Measurements from ENCODE around the gene WNT8B.

Gene WNT8B

DNA sequence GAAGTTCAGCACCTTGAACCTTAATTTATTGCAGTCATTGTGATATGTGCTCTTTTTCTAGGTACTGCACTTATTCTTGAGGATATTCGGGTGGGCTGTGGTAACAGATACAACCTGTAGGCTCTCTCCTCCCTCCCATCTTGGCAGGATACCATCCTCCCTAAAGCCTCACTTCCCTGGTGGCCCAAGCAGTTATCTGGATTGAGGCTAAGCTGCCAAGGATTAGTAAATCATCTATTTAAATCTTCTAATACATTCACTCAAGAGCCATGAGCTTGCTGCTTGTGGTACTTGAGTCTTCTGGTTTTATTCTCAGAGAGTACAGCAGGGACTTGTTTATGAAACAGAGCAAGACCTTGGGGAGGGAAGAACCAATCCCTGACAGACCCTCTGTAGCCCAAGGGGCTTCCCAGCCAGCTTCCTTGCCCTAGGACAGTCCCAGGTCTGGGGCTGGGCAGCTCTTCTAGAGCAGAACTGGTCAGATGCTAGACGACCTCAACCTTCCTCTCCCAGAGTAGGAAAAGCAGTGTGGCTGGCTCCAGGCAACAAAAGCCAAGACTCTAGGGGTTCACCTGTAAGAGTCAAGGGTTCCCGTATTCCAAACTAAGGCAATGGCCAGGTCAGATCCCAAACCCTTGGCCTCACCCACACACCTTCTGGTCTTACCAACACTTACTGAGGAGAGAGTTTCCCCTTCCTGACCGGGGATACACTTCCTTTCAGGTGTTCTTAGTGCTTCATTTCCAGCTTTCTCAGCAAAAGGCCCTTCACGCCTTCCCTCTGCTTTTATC lies 21.3 kb downstream of the WNT8B start:
- no peak for DNase-seq

DNA sequence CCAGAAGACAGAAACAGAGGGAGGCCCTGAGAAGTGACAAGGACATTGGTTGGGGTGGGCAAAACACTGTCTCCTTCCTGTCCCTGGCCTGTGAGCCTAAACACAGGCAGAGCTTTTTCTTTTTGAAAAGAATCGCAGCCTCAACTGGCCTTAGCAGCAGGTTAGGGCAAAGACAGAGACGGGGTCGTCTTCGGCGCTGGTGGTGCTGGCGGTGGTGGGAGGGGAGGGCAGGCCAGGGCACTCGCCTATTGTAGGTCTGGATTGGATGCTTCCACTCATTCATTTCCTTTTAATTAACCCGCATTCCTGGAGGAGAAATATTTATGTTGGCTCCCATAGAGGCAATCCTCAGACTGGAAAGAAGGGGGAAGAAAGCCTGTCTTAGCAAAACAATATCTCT lies 22.6 kb downstream of the WNT8B start:
- DNase-seq = no peak

DNA sequence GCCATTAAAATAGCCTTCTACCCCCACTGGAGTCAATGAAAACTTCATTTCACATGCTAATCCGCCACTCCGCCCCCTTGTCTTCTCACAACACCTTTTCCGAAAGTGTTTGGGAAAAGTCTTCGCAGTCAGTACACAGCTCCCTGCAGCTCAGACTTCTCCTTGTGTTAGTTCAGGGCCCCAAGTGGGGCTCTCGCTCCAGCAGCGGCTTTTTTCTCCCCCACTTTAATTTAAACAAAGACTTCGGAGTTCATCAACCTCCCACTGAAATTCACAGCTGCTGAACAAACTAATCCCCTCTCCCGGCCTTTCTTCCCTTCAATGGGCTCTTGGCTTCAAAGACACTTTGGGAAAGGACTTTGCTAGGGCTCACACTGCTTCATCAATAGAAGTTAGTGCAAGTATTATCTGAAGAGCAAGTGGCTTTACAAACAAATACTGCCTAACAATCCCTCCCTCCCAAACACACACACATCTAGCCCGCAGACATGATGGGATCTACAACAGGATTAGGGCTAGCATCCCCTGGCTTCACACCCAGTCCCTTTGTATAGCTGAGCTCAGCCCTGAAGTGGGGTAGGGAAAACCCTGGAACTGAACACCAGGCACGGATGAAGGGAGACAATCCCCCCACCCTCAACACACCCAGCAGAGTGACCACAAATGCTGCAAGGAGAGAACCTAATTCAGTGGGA lies 23.1 kb downstream of the WNT8B start:
- DNase-seq = no peak

DNA sequence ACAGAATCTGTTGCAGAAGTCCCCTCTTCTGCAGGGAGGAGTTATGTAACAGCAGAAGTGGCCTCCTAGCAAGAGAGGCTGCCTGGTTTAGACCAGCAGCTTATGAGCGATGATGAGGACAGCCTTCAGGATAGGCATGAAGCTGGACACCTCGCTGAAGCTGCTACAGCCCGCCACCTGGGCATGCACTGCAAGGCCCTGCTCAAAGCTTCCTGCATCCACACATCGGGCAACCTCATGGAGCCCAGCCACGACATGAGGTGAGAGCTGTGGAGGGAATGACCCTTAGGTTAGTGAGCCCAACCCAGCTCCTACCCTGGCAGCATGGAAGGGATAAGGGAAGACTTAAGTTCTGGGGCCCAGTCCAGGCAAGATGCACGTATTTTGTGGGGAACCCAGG lies 24.7 kb downstream of the WNT8B start:
- DNase-seq = no peak

DNA sequence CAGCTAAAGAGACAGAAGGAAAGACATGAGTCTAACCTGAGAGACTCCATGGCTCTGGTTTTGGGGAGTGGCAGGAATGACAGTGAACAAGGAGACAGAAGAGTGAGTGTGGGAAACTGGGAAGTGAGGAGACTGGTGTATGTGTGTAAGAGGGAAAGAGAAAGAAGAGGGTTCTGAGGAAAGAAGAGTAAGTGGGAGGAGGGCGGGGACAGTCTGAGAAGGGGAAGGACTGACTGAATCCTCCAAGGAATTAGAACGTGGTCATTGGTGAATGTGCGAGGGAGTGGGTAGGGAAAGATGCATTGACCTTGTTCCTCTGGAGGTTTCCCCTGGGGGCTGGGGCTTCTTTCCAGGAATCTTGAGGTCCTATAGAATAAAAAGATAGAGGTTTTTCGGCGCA lies 26.6 kb downstream of the WNT8B start:
- no peak for DNase-seq

DNA sequence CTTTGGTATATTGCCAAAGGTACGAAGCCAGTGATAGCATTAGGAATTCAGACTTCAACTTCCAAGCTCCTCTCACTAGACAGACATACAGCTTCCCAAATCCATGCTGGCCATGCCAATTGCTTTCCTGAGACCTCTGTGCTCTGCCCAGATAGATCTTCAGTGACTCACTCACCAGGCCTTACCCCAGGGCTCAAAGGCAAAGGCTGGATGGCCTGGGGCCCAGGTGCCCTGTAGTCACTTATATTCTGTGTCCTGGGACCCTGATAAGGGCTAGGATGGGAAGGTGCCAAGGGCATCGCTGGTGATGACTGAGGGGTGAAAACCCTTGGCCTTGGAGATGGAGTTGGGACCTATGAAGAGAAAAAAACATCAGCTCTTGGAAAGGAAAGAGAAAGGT lies 27.7 kb downstream of the WNT8B start:
- no peak for DNase-seq

DNA sequence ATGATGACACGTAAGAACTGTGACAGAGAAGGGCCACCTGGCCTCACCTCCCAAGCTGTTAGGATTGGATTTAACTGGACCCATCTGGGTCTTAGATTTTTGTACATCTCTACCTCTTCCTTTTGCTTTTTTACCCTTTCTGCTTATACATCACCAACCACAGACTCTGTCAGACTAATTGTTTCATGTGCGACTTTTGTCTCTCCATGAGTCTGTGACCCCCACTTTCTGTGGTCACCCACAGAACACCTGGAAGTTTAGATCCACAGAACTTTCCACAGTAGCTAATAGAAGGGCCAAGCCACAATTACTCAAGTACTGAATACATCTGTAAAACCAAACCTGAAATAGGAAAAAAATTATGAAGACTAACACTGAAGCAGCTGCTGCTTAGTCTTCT lies 33.8 kb downstream of the WNT8B start:
- no peak for DNase-seq

DNA sequence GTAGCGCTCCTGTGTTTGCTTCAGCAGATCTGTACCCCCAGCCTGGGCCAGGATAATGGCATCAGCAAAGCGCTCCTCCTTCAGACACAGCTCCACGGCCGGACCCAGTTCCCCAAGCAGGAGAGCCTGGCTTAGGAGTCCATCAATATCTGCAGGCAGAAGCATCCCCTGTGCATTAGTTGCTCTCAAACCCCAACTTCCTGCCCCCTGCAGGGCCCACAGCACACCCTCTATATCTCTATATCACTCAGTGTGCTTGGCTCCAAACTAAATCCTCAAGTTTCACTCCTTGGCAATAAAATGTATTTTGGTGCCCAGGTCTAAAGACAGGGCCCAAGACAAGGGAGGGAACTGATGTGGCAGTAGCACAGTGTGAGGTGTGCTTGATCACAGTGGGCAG lies 35.2 kb downstream of the WNT8B start:
- no peak for DNase-seq

DNA sequence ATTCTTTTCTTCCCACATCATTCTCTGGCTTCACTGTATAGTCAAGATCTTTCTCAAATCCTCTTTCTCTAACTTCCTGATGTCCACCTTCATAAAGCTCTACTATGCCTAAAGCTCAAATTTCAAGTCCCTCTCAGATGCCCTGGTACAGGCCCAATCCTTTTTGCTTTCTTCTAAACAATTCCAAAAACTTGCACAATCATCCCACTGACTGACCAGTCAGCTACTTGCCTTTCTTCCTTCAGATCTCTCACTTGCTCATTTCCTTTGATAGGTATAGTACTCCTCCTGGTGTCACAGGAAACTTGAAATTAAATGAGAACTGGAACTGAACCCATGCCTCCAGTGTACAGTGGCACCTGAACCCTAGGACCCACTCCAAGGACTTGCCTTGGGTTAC lies 38.6 kb downstream of the WNT8B start:
- no peak for DNase-seq

DNA sequence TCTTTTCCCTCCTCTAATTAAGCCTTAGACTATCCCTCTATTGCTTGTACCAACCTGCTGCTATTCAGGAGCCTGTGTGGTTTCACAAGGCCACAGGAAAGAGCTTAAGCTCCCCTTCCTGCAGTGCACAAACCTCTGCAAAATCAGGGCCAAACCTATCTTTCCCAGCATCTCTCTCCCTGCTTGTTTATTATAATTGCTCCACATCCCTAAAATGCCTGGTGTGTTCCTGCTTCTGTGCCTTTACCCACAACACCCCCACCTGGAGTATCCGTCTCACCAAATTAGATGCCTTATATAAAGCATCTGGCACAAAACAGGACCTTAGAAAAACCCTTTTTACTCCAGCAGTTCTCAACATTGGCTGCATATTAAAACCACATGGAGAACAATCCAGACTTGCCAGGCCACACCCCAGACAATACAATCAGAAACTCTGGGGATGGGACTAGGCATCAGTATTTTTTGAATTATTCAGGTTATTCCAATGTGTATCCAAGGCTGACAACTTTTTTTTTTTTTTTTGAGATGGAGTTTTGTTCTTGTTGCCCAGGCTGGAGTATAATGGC lies 40.2 kb downstream of the WNT8B start:
- no peak for DNase-seq

DNA sequence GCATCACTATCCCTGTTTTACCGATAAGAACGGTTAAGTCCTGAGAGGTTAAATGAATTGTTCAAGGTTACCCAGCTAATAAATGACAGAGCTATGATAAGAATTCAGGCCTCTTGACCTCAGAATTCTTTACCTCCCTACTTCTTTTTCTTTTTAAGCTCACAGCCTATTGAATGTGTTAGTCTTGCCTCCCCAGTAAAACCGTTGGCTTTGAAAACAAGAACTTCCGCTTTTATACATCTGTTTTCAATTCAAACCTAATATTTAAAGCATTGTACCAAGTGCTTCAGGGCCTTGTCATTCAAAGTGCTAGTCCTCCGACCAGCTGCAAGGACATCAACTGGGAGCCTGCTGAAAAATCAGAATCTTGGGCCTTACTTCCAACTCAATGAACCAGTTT lies 41.3 kb downstream of the WNT8B start:
- DNase-seq = no peak

DNA sequence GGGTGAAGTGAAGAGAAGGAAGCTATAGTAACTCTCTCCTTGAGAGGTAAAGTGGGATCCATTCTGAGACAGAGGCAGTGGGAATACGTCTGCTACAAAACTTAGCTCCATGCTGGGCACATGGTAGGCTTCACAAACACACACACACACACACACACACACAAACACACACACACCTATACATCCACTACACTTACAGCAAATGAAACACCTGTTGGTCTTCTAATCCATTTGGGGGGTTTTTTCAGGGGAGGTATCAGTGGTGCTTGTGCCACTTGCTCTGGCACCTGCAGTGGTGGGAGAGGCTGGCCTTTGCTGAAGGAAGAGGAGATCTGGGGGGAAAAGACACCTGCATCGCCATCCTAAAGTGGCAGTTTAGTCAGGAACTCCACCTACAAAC lies 42.4 kb downstream of the WNT8B start:
- DNase-seq = no peak

DNA sequence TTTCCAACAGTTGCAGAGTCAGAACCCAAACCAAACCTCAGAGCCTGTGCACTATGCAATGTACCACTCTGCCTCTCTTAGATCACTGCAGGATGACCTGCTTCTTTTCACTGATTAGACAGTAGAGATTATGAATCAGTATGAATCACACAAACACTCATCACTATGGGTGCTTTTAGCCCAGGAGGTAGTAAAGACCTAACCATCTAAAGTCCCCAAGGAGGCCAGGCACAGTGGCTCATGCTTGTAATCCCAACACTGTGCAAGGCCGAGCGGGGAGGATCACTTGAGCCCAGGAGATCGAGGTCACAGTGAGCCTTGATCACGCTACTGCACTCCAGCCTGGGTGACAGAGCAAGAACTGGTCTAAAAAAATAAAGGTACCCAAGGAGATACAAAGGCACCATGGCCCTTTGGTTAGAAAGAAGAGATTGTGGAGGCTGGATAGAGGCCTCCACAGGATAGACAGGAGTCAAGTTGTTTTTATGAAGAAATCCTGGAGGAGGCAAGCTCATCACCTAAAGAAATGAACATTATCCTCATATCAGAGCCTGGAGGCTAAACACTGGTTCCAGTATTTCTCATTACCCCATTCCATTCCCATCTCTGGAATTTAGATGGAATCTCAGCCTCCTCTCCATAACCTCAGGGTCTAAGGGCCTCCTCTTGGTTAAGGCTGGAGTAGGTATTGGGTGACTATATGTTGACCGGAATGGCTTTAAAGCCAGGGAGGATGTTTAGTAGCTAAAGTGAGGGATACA lies 44.0 kb downstream of the WNT8B start:
- DNase-seq = no peak

DNA sequence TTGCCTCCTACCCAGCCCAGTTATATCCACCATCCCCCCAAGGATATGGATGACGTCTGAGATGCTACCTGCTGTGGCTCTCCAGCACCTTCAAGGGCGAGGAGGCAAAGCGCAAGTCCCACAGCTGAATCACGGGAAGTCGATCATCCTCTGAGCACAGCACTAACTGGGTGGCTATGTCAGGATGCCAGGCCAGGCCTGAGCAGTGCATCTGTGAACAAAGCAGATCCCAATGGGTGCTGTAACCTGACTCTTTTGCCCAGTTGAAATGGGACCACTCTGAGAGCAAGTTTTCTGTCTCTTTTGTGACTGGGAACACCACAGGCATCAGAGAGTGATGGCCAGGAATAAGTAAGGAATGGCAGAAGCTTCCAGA lies 44.5 kb downstream of the WNT8B start:
- DNase-seq = no peak

DNA sequence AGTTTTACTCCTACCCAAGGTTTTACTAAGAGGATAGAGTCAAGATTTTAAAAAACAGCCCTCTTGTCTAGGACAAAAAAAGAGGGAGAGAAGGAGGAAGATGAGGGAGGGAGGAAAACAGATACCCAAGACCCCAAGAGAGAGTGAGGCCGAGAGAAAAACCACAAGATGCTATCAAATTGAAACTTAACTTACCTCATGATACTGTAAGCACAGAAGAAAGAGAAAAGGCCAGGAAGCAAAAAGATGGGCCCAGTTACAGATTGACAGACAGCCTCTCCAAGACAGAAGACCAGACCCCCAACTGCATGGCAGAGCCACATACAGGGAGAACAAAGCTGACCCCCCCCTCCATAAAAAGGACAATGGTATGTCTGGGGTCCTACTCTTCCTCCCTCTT lies 45.5 kb downstream of the WNT8B start:
- no peak for DNase-seq

DNA sequence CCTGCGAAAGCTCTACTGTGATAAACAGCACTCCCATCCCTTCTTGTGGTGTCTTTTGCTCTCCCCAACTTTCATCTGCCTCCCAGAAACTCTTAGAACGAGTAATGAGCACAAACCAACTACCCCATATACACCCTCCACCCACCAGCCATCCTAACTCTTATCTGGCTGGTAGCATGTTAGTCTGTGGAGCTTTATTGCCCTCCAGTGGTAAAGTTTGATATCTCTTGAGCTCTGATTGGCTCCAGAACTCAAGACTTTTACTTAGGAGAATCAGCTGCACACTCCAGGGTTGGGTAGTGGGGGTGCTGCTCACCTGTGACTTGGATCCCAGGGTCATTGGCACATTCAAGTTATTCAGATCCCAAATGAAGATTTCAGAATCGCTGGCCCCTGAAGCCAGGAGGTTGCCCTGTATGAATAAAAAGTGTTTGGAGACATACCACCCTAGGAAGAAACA lies 45.9 kb downstream of the WNT8B start:
- peak; percentile 76 for DNase-seq

DNA sequence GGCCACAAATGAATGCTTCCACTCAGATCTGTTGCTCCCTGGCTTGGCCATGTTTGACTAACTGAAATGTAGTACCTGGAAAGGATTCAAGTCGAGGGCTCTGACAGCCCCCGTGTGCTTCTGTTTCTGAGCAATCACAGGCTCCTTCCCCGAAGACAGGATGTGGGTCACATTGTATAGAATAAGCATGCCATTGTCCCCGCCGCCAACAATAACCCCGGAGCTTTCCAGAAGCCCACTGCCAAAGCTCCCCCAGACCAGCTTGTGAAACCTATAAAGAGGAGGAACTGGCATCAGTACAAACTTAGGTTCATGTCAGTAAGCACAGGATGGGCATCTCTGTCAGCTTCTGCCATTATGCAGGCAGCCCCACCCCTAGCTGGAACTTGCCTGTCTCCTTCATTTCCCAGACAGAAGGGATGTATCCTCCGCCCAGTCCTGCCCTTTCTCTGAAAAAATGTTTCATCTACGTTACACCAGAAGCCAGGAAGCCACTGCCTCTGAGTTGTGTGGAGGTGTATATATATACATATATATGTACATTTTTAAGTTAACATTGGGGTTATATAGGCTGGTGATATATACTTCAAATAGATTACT lies 46.5 kb downstream of the WNT8B start:
- DNase-seq = no peak

DNA sequence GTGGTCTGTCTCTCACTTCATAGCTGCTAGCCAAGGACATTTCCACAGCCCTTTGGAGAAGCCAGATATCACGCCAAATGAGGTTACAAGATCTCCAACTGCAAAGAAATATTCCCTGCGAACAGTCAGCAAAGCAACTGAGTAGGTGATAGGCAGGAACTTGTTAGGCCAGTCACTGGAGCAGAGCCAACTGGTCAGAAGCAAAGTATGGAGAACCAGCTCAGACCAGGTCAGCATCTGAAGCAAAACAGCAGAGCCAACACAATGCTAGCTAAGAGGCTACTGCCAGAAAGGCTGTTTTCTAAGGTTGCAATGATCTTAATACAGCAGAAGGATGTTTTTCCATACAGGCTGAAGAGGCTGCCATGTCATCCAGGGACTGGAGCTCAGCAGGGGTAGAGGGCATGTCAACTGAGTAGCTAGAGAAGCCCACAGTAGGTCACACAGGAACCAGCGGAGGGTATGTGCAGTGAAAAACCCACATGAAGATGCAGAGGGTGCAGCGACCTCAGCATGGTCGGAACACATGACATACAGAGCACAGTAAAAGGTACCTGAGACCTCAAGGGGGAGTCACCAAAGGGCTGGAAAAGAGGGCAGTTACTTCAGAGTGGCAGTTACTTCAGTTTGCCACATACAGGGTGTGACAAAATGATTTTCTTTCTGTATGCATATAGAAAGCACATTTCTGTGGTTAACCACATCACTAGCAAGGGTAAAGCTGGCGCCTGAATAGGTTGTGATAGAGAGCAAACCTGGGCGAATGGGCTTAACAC lies 47.9 kb downstream of the WNT8B start:
- peak; percentile 34 for DNase-seq

DNA sequence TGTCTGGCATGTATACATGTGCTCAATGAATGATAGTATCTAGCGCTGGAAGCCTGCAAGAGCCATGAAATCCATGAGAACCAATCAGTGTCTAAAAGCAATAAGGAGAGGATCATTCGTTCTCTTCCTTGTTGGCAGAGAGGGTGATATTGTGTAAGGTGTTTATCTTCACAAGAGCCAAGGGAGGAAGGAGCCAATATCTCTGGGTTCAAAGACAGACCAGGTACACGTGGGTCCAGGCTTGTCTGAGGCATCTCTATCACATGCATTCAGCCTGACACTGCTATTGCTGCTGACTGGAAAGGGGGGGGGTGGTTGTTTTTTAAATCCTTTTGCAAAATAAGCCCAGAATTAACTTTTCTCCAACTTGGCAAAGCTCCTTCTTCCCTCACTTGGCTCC lies 52.8 kb downstream of the WNT8B start:
- DNase-seq = no peak

DNA sequence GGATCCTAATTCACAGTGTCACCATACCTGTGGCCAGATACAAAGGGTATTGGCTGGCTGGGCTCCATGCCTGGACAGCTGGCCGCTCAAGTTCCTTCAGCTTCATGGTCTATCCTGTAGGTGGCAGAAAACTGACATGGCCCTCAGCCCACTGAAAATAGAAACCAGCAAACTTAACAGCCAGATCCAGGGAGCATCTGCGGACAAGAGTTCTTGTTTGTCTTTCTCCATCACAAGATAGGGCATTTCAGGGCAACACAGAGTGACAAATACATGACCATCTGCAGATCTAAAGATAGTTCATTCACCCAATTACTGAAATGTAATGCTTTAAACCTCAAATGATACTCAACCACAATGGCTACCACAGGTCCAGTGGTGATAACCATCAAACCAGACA lies 54.0 kb downstream of the WNT8B start:
- DNase-seq = peak; percentile 51

DNA sequence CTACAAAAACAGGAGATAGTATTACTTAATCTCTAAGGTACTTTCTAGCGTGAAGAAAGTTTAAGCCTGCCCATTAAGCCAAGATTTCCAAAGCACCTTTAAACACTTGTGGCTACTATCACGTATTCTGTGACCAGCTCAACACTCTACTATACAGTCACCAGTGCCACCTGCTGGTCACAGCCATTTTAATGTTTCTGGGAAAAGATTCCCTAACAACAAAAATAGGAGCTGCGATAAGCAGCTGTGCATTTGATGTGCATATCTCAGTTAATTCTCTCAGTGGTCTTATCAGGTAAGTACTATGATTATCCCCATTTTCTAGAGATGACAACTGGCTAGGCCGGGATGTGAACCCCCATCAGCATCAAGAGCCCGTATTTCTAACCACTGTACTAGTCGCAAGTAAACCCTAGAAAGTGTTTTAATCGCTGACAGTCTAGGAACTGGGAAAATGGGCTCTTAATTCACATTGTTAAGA lies 56.0 kb downstream of the WNT8B start:
- DNase-seq = peak; percentile 84
